HG02642 (cell line): ENCODE data around the gene SARNP.

Experiments used
- ATAC-seq: cut with Tn5 transposase; IDR thresholded peaks from one replicate; pipeline ENCODE4 v1.9.1; 2021; ENCODE audit warnings: mild to moderate bottlenecking; ENCODE audit not compliant: unreplicated experiment, poor library complexity

SARNP gene

GRCh38 chr12:55745361-55746173 is 72.0 kb downstream of the SARNP start:
- no peak for ATAC-seq

- ATAC-seq, result no peak
Measured at GRCh38 chr12:55744340-55745030, 73.0 kb downstream of the SARNP start.

- ATAC-seq, result peak; percentile 56
Measured at GRCh38 chr12:55743406-55744339, 73.9 kb downstream of the SARNP start.

GRCh38 chr12:55742719-55743405 is 74.7 kb downstream of the SARNP start, which contains the start of gene GDF11:
Gene GDF11 (plus strand): TSS chr12:55743122. CDS start chr12:55743317, 195 bp downstream.
- ATAC-seq, result peak; percentile 33

GRCh38 chr12:55741931-55742680 is 75.4 kb downstream of the SARNP start:
- ATAC-seq, result no peak

GRCh38 chr12:55739025-55739378 is 78.5 kb downstream of the SARNP start:
- no peak for ATAC-seq

GRCh38 chr12:55738123-55739024 is 79.2 kb downstream of the SARNP start:
- peak; percentile 86 for ATAC-seq

- no peak for ATAC-seq
Measured at GRCh38 chr12:55737581-55738122, 79.9 kb downstream of the SARNP start.

- peak; percentile 37 for ATAC-seq
Measured at GRCh38 chr12:55736780-55737580, 80.5 kb downstream of the SARNP start.

GRCh38 chr12:55736076-55736475 is 81.4 kb downstream of the SARNP start:
- ATAC-seq, result no peak

- ATAC-seq, result no peak
Measured at GRCh38 chr12:55734595-55734994, 82.9 kb downstream of the SARNP start.

GRCh38 chr12:55733858-55734257 is 83.7 kb downstream of the SARNP start:
- no peak for ATAC-seq

GRCh38 chr12:55733021-55733555 is 84.4 kb downstream of the SARNP start:
- no peak for ATAC-seq

GRCh38 chr12:55732288-55732687 is 85.2 kb downstream of the SARNP start:
- ATAC-seq, result no peak

GRCh38 chr12:55729819-55730818 is 87.4 kb downstream of the SARNP start:
- peak; percentile 36 for ATAC-seq
